HG02571 (cell line): ENCODE results near the gene KIAA0930.
A peak's percentile ranks its signal among the peaks of the same experiment; 100 is the strongest.
"Not testable (repeated sequence)": the region's sequence is repeated elsewhere in the genome, so short reads cannot be mapped to it uniquely, and the experiment has no call there.

Experiments
- ATAC-seq: cut with Tn5 transposase; IDR thresholded peaks from one replicate; pipeline ENCODE4 v1.9.1; 2021; ENCODE audit warnings: mild to moderate bottlenecking, moderate library complexity; ENCODE audit not compliant: unreplicated experiment

KIAA0930 gene

DNA sequence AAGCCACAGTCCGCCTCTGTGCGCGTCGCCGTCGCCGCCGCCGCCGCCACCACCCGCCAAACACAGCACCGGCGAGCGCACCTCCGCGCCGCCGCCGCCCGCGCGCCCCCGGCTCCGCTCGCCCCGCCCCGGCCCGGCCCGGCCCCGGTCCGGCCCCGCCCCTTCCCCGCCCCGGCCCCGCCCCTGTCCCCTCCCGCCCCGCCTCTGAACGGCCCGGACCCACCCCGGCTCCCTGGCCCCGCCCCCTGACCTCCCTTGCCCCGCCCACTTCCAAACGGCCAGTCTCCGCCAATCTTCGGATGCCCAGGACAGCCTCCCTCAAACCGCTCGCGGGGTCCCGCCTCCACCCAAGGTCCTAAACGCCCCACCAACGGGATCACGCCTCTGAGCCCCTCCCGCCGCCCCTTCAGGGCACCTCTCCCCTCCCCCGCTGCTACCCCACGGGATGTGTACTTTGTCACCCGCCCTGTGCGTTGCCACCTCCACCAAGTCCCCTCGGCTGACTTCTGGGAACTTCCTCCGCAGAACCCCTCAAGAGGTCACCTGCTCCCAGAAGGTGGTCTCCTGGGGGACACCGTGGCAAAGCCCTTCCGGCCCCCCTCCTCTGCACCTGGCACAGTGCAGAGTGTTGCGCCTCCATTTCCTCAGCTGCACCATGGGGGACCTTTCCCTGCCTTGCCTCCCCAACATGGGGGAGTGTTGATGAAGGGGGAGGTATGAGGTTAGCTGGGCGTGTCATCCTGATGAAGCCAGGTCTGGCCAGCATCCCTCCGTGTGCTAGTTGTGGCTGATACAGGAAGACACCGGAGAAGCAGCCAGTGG is at the start of gene KIAA0930:
KIAA0930 (minus strand) TSS at position 85 of the 822 bp plus-strand sequence. CDS start 191 bp downstream, outside the sequence.
- ATAC-seq: peak; percentile 39

DNA sequence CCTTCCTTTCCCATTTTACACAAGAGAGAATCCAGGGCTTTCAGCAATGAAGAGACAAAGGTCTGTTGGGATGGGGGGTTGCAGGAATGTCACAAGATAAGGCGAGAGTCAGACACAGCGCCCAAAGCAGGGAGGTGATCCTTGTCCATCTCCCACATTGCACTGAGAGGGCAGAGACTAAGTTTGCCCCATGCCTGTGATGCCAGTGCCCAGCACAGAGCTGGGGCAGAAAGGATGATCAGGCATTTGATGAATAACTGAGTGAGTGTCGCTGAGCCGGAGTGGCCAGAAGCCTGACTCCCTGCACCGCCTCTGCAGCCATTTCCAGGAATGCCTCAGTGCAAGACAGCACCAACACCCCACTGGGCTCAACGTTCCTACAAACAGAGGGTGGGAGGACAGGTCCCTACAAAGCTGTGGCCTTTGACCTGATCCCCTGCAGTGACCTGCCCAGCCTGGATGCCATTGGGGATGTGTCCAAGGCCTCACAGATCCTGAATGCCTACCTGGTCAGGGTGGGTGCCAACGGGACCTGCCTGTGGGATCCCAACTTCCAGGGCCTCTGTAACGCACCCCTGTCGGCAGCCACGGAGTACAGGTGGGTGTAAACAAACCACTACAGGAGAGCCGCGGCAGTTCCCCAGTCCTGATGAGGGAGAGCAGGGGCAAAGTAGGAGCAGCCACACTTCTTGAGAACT is 46.3 kb upstream of the KIAA0930 start:
- no peak for ATAC-seq

- no peak for ATAC-seq
These were observed 44.8 kb upstream of the KIAA0930 start for GRCh38 chr22:45285263-45286058.

DNA sequence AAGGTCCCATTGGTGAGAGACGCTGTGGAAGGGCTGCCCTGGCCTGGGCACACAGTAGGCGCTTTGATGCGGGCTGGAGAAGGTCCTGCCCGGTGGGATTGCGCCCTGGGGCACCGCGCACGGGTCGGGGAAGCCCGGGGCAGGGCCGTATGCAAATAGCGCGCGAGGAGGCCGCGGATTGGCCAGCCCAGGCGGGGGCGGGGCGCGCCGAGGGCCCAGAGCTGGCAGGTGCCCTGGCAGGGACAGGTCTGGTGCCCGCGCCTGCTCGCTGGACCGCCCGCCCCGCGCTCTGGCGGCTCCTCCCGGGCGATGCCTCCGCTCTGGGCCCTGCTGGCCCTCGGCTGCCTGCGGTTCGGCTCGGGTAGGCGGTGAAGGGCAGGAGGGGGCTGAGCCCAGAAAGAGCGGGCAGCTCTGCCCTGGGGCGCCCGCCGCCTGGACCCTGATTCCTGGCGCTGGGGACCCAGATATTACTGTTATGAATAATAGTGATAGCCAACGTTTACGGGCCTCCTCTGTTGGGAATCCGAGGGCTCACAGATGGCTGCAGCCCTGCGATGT is 44.1 kb upstream of the KIAA0930 start, which contains the start of gene UPK3A:
UPK3A (plus strand) TSS at position 245 of the 558 bp plus-strand sequence; CDS start at position 310, 65 bp downstream.
- no peak for ATAC-seq

GRCh38 chr22:45281010-45281409 is 40.3 kb upstream of the KIAA0930 start:
- ATAC-seq: no peak

- ATAC-seq: no peak
These were observed 39.9 kb upstream of the KIAA0930 start for GRCh38 chr22:45280587-45280980.

GRCh38 chr22:45278125-45278524 is 37.4 kb upstream of the KIAA0930 start:
- ATAC-seq: no peak

DNA sequence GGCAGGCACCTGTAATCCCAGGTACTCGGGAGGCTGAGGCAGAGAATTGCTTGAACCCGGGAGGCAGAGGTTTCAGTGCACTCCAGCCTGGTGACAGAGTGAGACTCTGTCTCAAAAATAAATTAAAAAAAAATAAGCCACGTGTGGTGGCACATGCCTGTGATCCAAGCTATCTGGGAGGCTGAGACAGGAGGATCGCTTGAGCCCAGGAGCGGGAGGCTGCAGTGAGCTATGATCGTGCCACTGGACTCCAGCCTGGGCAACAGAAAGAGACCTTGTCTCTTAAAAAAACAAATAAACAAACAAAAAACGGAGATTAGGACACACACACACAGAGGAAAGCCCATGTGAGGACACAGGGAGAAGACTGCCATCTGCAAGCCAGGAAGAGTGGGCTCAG is 37.0 kb upstream of the KIAA0930 start:
- ATAC-seq: not testable (repeated sequence)

GRCh38 chr22:45276507-45277105 is 35.9 kb upstream of the KIAA0930 start:
- ATAC-seq: no peak

GRCh38 chr22:45273452-45274075 is 32.9 kb upstream of the KIAA0930 start:
- no peak for ATAC-seq

DNA sequence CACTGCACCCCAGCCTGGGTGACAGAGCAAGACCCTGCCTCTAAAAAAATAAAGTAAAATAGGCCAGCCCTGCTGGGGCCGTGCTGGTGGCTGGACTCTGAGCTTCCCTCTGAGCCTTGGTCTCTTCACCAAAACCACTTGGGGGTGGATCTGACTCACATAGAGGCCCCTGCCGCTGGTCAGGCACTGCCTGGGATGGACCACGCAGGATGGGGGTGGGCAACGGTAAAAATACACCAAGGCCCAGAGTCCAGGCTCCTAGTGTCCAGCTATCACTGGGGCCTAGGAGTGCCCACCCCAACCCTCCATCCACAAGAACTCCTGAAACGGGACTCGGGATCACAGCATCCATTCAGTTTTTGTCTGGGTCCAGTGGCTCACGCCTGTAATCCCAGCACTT is 31.8 kb upstream of the KIAA0930 start:
- ATAC-seq: no peak

DNA sequence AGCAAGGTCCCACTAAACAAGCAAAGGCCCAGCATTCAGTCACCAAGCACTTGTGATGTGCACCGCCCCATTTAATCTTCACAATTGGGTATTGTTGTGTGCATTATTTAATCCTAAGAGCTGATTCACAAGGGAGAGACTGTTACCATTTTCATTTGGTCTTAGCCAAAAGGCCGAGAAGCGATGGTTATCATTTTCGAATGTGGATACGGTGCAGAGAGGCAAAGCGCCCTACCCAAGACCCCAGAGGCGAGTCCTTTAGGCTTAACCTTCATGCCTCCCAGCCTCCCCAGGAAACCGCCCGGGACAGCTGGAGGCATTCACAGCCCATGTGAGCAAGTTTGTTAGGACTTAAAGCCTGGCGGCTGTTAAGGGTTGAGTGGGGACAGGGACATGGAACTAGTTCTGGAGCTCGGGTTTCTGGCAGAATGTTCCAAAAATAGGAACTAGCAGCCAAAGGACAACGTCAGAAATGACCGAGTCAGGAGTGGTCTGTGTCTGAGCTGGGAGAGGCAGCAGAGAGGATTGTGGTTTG is 31.0 kb upstream of the KIAA0930 start:
- ATAC-seq: no peak

DNA sequence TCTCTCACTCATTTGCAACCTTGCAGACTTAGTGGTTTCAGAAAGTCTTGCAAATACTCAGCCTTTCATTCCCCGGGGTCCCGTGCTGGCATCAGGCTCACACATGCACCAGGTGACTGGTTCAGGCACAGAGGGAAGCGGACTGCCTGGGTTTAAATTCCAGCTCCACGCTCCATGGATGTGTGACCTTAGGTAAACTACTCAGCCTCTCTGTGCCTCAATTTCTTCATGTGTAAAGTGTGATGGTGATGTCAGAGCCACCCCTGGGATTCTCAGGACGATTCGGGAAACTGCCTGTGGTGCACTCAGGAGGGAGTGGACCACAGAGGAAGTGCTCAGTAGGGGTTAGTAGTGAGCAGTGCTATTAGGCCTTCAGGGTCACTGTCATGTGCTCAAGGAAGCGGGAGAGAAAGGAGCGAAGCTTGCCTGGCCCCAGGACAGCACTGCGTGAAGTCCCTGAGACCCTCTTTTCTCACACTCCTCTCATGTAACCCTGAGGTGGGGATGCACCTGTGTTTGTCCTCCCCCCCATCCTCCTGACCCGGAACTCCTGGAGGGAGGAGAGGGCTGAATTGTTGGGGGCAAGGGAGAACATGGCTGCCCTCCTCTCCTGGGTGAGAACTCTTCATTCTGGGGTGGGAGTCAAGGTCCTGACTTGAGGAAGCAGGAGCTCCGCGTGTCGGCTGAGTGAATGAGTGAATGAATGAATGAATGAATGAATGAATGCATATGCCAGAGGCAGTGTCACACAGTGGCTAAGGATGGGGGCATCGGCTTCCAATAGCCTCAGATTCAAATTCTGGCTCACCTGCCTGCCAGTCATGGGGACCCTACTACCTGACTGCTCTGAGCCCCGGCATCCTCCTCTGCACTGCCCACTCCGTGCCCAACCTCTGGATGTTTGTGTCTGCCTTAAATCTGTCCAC is 29.7 kb upstream of the KIAA0930 start:
- ATAC-seq: no peak

DNA sequence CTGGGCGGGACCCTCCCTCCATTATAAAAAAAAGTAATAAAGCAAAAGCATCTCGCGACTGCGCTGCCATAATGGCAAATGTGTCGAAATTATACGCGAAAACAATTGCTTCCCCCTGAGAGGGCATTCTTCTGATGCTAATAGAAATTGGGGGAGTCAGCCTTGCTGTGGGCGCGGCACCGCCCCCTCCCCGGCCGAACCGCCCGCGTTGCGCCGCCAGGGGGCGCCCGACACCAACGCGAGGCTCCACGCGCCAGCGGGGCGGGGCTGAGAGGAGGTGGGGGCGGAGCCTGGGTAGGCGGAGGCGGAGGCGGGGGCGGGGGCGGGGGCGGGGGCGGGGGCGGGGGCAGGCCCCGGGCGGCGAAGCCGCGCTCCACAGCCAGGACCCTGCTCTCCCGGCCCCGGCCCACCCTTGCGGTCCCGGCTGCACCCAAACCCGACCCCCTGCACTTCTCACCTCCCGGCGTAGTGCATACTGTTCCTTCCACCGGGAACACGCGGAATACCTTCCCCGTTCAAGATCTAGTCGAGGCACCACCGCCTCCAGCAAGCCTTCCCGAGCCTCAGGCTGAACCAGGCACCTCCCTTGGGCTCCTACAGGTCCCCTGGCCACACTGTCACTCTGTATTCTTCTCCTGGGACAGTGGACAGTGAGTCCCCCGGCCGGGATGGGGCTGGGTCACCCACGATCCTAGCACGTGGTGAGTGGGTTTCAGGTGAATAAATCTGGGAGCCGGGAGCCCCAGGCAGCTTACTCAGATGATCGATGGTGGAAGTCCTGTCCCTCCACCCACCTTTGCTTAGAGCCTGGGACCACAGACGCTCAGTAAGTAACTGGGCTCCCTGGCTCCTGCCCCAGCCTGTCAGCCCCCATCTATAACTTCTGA is 28.5 kb upstream of the KIAA0930 start:
- peak; percentile 52 for ATAC-seq

DNA sequence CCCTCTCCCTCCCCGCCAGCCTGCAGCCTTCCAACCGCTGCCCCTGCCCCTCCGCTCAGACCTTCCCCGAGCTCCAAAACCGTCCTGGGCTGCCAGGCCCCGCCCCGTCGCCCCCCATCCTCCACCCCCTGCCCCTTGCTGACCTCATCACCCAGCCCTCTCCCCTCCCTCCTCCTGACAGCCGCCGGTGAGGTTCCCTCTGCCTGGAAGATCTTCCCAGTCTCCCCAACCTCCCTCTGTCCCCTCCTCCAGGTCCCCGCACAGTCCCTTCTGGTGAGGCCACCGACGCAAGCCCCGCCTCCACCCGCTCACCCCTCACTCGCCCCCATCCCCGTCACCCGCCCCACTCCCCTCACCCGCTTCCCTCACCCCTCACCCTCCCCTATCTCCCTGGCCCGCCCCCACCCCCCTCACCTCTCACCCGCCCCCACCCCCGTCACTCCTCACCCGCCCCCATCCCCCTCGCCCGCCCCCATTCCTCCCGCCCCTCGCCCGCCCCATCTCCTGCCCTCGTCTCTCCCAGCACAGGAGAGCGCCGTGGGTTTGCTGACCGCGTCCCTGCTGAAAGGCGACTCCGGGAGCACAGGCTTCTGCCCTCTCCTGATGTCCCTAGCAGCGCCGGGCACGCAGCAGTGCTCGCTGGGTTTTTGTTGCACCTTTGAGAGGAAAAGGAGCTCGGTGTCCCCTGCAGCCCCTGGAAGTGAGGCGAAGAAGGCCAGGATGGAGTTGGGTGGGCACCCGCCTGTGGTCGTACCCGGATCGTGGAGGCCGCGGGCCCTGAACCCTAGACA is 27.7 kb upstream of the KIAA0930 start:
- peak; percentile 16 for ATAC-seq

GRCh38 chr22:45265535-45265934 is 24.8 kb upstream of the KIAA0930 start:
- ATAC-seq: no peak
